Adrenal gland (tissue), 12 donors: ENCODE data around the gene TBC1D2. TPM values are rescaled to one million over a fixed set of nuclear protein-coding genes. Genes with fewer than 3 reads are reported as not detected.
"Not testable (repeated sequence)": the region's sequence is repeated elsewhere in the genome, so short reads cannot be mapped to it uniquely, and the experiment has no call there.

Experiments used
- DNase-seq, 7 donors: peaks; one replicate each; pipeline ENCODE4 v3.0.0-alpha.2; 2019 to 2020
- H3K27ac ChIP-seq, 5 donors: fragments of 200-600 bp; sonication (generic) in 4 of 5; 1 replicate in 3 of 5; 2 replicates in 2 of 5; pipeline versions ENCODE4 v1.5.1 to v1.8.0; 2016 to 2020; ENCODE audit warnings: mild to moderate bottlenecking in 1 of 5
- H3K27me3 ChIP-seq: fragments of 200-600 bp; 2 replicates; pipeline ENCODE4 v1.8.0; 2021
- H3K36me3 ChIP-seq, 2 donors: fragments of 200-600 bp; replicated peaks in 1 of 2; 1 replicate in 1 of 2; 2 replicates in 1 of 2; pipeline versions ENCODE4 v1.5.1 to v1.8.0; 2018 to 2022
- H3K4me1 ChIP-seq, 2 donors: fragments of 200-600 bp; replicated peaks in 1 of 2; 1 replicate in 1 of 2; 2 replicates in 1 of 2; pipeline versions ENCODE4 v1.5.1 to v1.8.0; 2018 to 2021
- H3K4me3 ChIP-seq, 4 donors: fragments of 200-600 bp; sonication (generic) in 3 of 4; one replicate each; pipeline ENCODE4 v1.5.1; 2016 to 2018
- H3K9me3 ChIP-seq, 3 donors: fragments of 200-600 bp; sonication (generic) in 1 of 3; replicated peaks in 1 of 3; 1 replicate in 2 of 3; 2 replicates in 1 of 3; pipeline versions ENCODE4 v1.5.1 to v1.8.0; 2016 to 2021
- CTCF ChIP-seq, 6 experiments: fragments of 450-650 bp in 4 of 6; fragments of 200-600 bp in 2 of 6; sonication (generic) in 1 of 6; IDR thresholded peaks; 1 replicate in 5 of 6; 2 replicates in 1 of 6; pipeline versions ENCODE4 v1.5.1 to v1.8.0; 2016 to 2021; ENCODE audit warnings: antibody characterized with exemption in 6 of 6, mild to moderate bottlenecking in 2 of 6, moderate library complexity in 1 of 6
- POLR2A ChIP-seq, 2 donors: fragments of 450-650 bp; IDR thresholded peaks; one replicate each; pipeline ENCODE4 v1.6.1; 2017; ENCODE audit warnings: antibody characterized with exemption in 2 of 2, mild to moderate bottlenecking in 2 of 2, moderate library complexity in 1 of 2
- WGBS, 4 donors: extraction: QIAGEN DNeasy Blood & Tissue Kit in 2 of 4; methylation state at CpG; one replicate each; pipeline versions ENCODE4 v1.1.5 to v1.1.7; 2013 to 2017; 5-methylcytosine and 5-hydroxymethylcytosine counted together
- intact Hi-C, 2 donors: fragments of 100-400 bp; cut with DNase I; formaldehyde crosslinking; loops; one replicate each; pipeline versions ENCODE4 v1.14.1 to v1.15.0; 2022 to 2023
- polyA plus RNA-seq, 3 donors: library from polyadenylated mRNA; stranded (reverse); fragments of 200-250 nt in 2 of 3; fragments of 350-450 nt in 1 of 3; fragmentation: Illumina TruSeq in 1 of 3; extraction: RNeasy Lipid Tissue Mini Kit (QIAGEN cat#74804) in 1 of 3; gene quantifications; one replicate each; pipeline ENCODE4 v1.2.3, GENCODE V29; 2013 to 2014
- total RNA-seq, 9 donors: library from RNA; depleted of rRNA in 4 of 9; stranded (reverse); fragments of >200 nt in 4 of 9; fragments of 120-200 nt in 1 of 9; fragmentation: NEBNext Ultra II Directional in 1 of 9; extraction: Animal tissue kit (Norgen Biotek cat#: 25700) in 1 of 9; gene quantifications; one replicate each; pipeline versions ENCODE4 v1.1.0 to v1.2.4, GENCODE V29; 2013 to 2023
- donor health status: healthy with polysubstance abuse.
- donor health status: Bipolar disorder and iron deficiency.
- donor health status: DM: yes; HTN: yes; CAD: no.
- donor health status: DM: no; HTN: no; CAD: no.
- donor health status: DM: no; HTN: no; CAD: no.
- donor health status: DM: yes; HTN: yes; CAD: no.

TBC1D2 gene
- total and polyA plus RNA-seq, 12 donors, result 0.67 to 21.9 (median 10.8) TPM

- Histone ChIP-seq H3K27ac (no peak overlapping the region), H3K4me1 (no peaks in the 10 kb centered on the region), H3K36me3 (no peaks in the 10 kb centered on the region), H3K4me3 (no peak overlapping the region), H3K9me3 (no peaks in the 10 kb centered on the region), H3K27me3 (no peaks in the 10 kb centered on the region)
- DNase-seq, result no peak
- TF ChIP-seq POLR2A (IDR thresholded peaks at IDR 0.05) (no peak), CTCF (IDR thresholded peaks at IDR 0.05) (no peak)
- intact Hi-C loops, result no loop called here
- 69 to 75% (median 74%) methylated on average over 2 to 5 of the region's 5 CpGs for WGBS, 4 donors
Observed at GRCh38 chr9:98288881-98289280, 33.4 kb upstream of the TBC1D2 start.

- DNase-seq, result no peak
- H3K27ac ChIP-seq, result no peak overlapping the region
- H3K4me3 ChIP-seq, result no peak overlapping the region
- intact Hi-C loops, result no loop called here
- H3K4me1 ChIP-seq, result no peaks in the 10 kb centered on the region
- no peak for TF ChIP-seq CTCF (IDR thresholded peaks at IDR 0.05)
- TF ChIP-seq POLR2A (IDR thresholded peaks at IDR 0.05), result no peak
- H3K9me3 ChIP-seq, result no peaks in the 10 kb centered on the region
- 88 to 95% (median 92%) methylated on average over 3 to 4 of the region's 4 CpGs for WGBS, 4 donors
- H3K36me3 ChIP-seq, result no peaks in the 10 kb centered on the region
- no peaks in the 10 kb centered on the region for H3K27me3 ChIP-seq
Observed at GRCh38 chr9:98287384-98287783, 31.9 kb upstream of the TBC1D2 start.

- no peak overlapping the region for H3K4me3 ChIP-seq
- no peaks in the 10 kb centered on the region for H3K36me3 ChIP-seq
- 63 to 80% (median 73%) methylated on average over 3 to 4 of the region's 4 CpGs for WGBS, 4 donors
- TF ChIP-seq POLR2A (IDR thresholded peaks at IDR 0.05), result no peak
- no peak for TF ChIP-seq CTCF (IDR thresholded peaks at IDR 0.05)
- no peaks in the 10 kb centered on the region for H3K4me1 ChIP-seq
- intact Hi-C loops, result no loop called here
- no peaks in the 10 kb centered on the region for H3K9me3 ChIP-seq
- no peak for DNase-seq
- H3K27ac ChIP-seq, result no peak overlapping the region
- H3K27me3 ChIP-seq, result peaks cover 6% of the 10 kb centered on the region
Observed at GRCh38 chr9:98285446-98285845, 30.0 kb upstream of the TBC1D2 start.

GRCh38 chr9:98284754-98285153 lies 29.3 kb upstream of the TBC1D2 start:
- no peaks in the 10 kb centered on the region for H3K9me3 ChIP-seq
- H3K4me1 ChIP-seq, result no peaks in the 10 kb centered on the region
- intact Hi-C loops, result no loop called here
- no peak for DNase-seq
- TF ChIP-seq CTCF (IDR thresholded peaks at IDR 0.05) (no peak), POLR2A (IDR thresholded peaks at IDR 0.05) (no peak)
- H3K4me3 ChIP-seq, result no peak overlapping the region
- H3K27ac ChIP-seq, result no peak overlapping the region
- 72 to 100% (median 84%) methylated on average over 1 to 3 of the region's 3 CpGs for WGBS, 4 donors
- H3K27me3 ChIP-seq, result peaks cover 10% of the 10 kb centered on the region
- no peaks in the 10 kb centered on the region for H3K36me3 ChIP-seq

- H3K36me3 ChIP-seq, H3K4me1 ChIP-seq, intact Hi-C loops, DNase-seq, H3K27ac ChIP-seq, H3K9me3 ChIP-seq, H3K4me3 ChIP-seq: not testable (repeated sequence)
- WGBS, 4 donors, result 76 to 86% (median 79%) methylated on average over 7 of the region's 7 CpGs
- peaks cover 10% of the 10 kb centered on the region for H3K27me3 ChIP-seq
Observed at GRCh38 chr9:98283143-98283542, 27.7 kb upstream of the TBC1D2 start.
